ENCODE data around the gene NME2. TPM values are rescaled to one million over a fixed set of nuclear protein-coding genes. Genes with fewer than 3 reads are reported as not detected.

The NME2 gene
- total and polyA plus RNA-seq, 2 of the 8 experiments (the other 6 are each of a cell fraction or from before 2014, with no cell fraction given), result 827 to 929 TPM

DNA sequence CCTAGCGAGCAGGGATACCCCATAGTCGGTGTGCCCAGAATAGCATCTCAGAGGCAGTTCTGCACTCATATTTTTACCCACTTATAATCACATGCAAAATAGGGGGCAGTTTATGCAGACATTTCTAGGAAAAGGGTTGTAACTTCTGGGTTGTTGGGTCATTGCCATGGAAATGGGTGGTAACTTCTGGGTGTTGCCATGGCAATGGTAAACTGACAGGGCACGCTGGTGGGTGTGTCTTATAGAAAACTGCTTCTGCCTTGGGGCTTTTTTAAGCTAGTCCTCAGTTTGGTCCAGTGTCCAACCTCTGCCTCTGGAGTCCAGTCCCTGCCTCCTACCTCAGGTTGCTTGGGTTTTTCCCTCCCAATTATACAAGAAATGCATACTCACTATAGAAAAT lies 38.1 kb upstream of the NME2 start:
- Histone ChIP-seq H3K23ac (ENCODE audit: insufficient read length) (no peak overlapping the region), H3K23me2 (ENCODE audit: low read depth, low read length) (no peaks in the 10 kb centered on the region), H2AK5ac (ENCODE audit: low read depth, low read length) (no peak overlapping the region), H3K79me1 (ENCODE audit: low read depth, low read length) (no peaks in the 10 kb centered on the region), H3K27ac (ENCODE audit: low read depth, low read length) (no peak overlapping the region), H3K18ac (ENCODE audit: extremely low read depth, low read length) (no peak overlapping the region), H2BK12ac (ENCODE audit: low read depth, low read length) (no peak overlapping the region), H3K4me1 (replicated peaks in 1 of 4; ENCODE audit: control insufficient read depth in 3 of 4, insufficient read depth in 4 of 4, low read length in 3 of 4) (no peaks in the 10 kb centered on the region), H3K9me3 (ENCODE audit: insufficient read depth in 2 of 2, low read depth in 1 of 2, low read length in 1 of 2) (no peaks in the 10 kb centered on the region), H3K4me2 (ENCODE audit: insufficient read depth in 1 of 2, low read depth in 2 of 2, low read length in 2 of 2) (no peak overlapping the region), H3K4ac (replicated peaks; ENCODE audit: insufficient read length, low read depth, low read length) (no peak overlapping the region), H4K20me1 (replicated peaks in 1 of 2; ENCODE audit: control insufficient read depth in 1 of 2, insufficient read depth in 2 of 2, low read length in 2 of 2) (no peaks in the 10 kb centered on the region), H2BK5ac (ENCODE audit: low read depth, low read length) (no peak overlapping the region), H4K8ac (ENCODE audit: extremely low read depth, insufficient read depth, low read length) (no peak overlapping the region), H4K5ac (ENCODE audit: insufficient read length, low read depth, low read length) (no peak overlapping the region), H4K91ac (replicated peaks; ENCODE audit: insufficient read length, low read length) (no peak overlapping the region), H3K79me2 (ENCODE audit: control insufficient read depth in 1 of 2, insufficient read depth in 2 of 2, low read length in 2 of 2) (no peaks in the 10 kb centered on the region), H3K4me3 (ENCODE audit: extremely low read depth in 1 of 4, insufficient read depth in 2 of 4, low read depth in 3 of 4, low read length in 4 of 4) (no peak overlapping the region), H2BK15ac (ENCODE audit: low read length) (no peak overlapping the region), H3K9ac (replicated peaks in 1 of 4; ENCODE audit: extremely low read depth in 1 of 4, low read depth in 3 of 4, low read length in 3 of 4) (no peak overlapping the region), H3K27me3 (replicated peaks in 1 of 4; ENCODE audit: control insufficient read depth in 3 of 4, extremely low read depth in 1 of 4, insufficient read depth in 3 of 4, low read length in 3 of 4) (no peaks in the 10 kb centered on the region), H3K14ac (ENCODE audit: insufficient read length) (no peak overlapping the region), H2AFZ (ENCODE audit: low read length) (no peak overlapping the region), H2BK120ac (replicated peaks; ENCODE audit: low read depth, low read length) (no peak overlapping the region), H3K36me3 (ENCODE audit: control insufficient read depth in 2 of 4, insufficient read depth in 4 of 4, low read length in 3 of 4) (no peaks in the 10 kb centered on the region), H3K56ac (replicated peaks; ENCODE audit: insufficient read length, low read depth, low read length) (no peak overlapping the region), H2BK20ac (ENCODE audit: low read length) (no peak overlapping the region)
- WGBS, 2 experiments (ENCODE audit: extremely low coverage in 1 of 2, insufficient coverage in 1 of 2, insufficient read length in 1 of 2, insufficient replicate concordance in 2 of 2, low coverage in 1 of 2, low lambda C conversion rate in 2 of 2, missing lambda C conversion rate in 1 of 2), result 92% methylated on average over 3 of the region's 3 CpGs; no CpG with 5 or more reads in 1 of the 2 experiments
- TF ChIP-seq SP2 (IDR thresholded peaks at IDR 0.05; ENCODE audit: low read length) (no peak), CREB1 (IDR thresholded peaks at IDR 0.05) (no peak)
- DNase-seq (ENCODE audit: low read depth in 1 of 2, low spot score in 2 of 2) (no peak), FAIRE-seq (no peak)
- ChIA-PET CTCF (ENCODE audit: partially characterized antibody) (interaction anchor here (1.1 to 1.7 kb wide), 3 partner anchors 11 to 127 kb away, joined by 3 read pairs; no protein-coding TSS in a partner anchor), POLR2A (ENCODE audit: partially characterized antibody) (interaction anchor here (0.5 kb wide), 1 partner anchor 117 kb away, joined by 3 read pairs; no protein-coding TSS in a partner anchor)

Measured in H1 (cell line).